DND-41 (cell line): ENCODE measurements around the gene MAP3K14.

ENCODE experiments used
- ATAC-seq: fragments of 200-7000 bp; cut with Tn5 transposase; 3 replicates; pipeline ENCODE4 v1.9.1; 2021; ENCODE audit warnings: low read depth; ENCODE audit not compliant: insufficient read depth
- DNase-seq: peaks from one replicate; pipeline ENCODE4 v3.0.0-alpha.2; 2020
- H2AFZ ChIP-seq: 2 replicates; pipeline ENCODE4 v1.6.0; 2012; ENCODE audit warnings: low read depth, low read length
- H3K27ac ChIP-seq: 2 replicates; pipeline ENCODE4 v1.5.1; 2012; ENCODE audit warnings: low read length, inconsistent platforms
- H3K27me3 ChIP-seq: fragments of 200-600 bp; sonication (generic); 2 replicates; pipeline ENCODE4 v1.6.0; 2012; ENCODE audit warnings: low read length, mild to moderate bottlenecking, inconsistent platforms; ENCODE audit not compliant: insufficient read depth, poor library complexity
- H3K36me3 ChIP-seq: 2 replicates; pipeline ENCODE4 v1.5.1; 2012; ENCODE audit warnings: low read length, inconsistent platforms; ENCODE audit not compliant: insufficient read depth
- H3K4me1 ChIP-seq: 2 replicates; pipeline ENCODE4 v1.5.1; 2012; ENCODE audit warnings: mild to moderate bottlenecking, low read length; ENCODE audit not compliant: insufficient read depth
- H3K4me2 ChIP-seq: 2 replicates; pipeline ENCODE4 v1.6.0; 2012; ENCODE audit warnings: mild to moderate bottlenecking, moderate library complexity, low read length, inconsistent platforms; ENCODE audit not compliant: insufficient read depth
- H3K4me3 ChIP-seq, 2 experiments: fragments of 200-600 bp in 1 of 2; shearing (Covaris generic) in 1 of 2; 2 replicates each; pipeline ENCODE4 v1.5.1; 2012 to 2016; ENCODE audit warnings: inconsistent platforms in 2 of 2, low read length in 2 of 2, mild to moderate bottlenecking in 2 of 2, low read depth in 1 of 2, moderate library complexity in 1 of 2
- H3K79me2 ChIP-seq: 2 replicates; pipeline ENCODE4 v1.6.0; 2012; ENCODE audit warnings: low read length, inconsistent platforms; ENCODE audit not compliant: insufficient read depth
- H3K9ac ChIP-seq: 2 replicates; pipeline ENCODE4 v1.6.0; 2012; ENCODE audit warnings: low read depth, mild to moderate bottlenecking, inconsistent platforms, low read length, moderate library complexity
- H3K9me3 ChIP-seq: 2 replicates; pipeline ENCODE4 v1.5.1; 2012; ENCODE audit warnings: low read length, moderate library complexity, mild to moderate bottlenecking, inconsistent platforms; ENCODE audit not compliant: insufficient read depth, severe bottlenecking
- H4K20me1 ChIP-seq: 2 replicates; pipeline ENCODE4 v1.6.0; 2012; ENCODE audit warnings: low read length; ENCODE audit not compliant: insufficient read depth
- EZH2 ChIP-seq: IDR thresholded peaks from 3 replicates; pipeline ENCODE4 v1.6.1; 2012; ENCODE audit warnings: borderline replicate concordance, low read depth, mild to moderate bottlenecking, moderate library complexity, low read length, inconsistent platforms; ENCODE audit not compliant: severe bottlenecking
- TF ChIP-seq, protein P1 (sequence below): IDR thresholded peaks from 2 replicates; pipeline ENCODE4 v1.5.1; 2012; ENCODE audit warnings: borderline replicate concordance, low read length, moderate library complexity, mild to moderate bottlenecking; ENCODE audit not compliant: poor library complexity, severe bottlenecking; ENCODE audit errors: extremely low read depth

MAP3K14 gene

DNA sequence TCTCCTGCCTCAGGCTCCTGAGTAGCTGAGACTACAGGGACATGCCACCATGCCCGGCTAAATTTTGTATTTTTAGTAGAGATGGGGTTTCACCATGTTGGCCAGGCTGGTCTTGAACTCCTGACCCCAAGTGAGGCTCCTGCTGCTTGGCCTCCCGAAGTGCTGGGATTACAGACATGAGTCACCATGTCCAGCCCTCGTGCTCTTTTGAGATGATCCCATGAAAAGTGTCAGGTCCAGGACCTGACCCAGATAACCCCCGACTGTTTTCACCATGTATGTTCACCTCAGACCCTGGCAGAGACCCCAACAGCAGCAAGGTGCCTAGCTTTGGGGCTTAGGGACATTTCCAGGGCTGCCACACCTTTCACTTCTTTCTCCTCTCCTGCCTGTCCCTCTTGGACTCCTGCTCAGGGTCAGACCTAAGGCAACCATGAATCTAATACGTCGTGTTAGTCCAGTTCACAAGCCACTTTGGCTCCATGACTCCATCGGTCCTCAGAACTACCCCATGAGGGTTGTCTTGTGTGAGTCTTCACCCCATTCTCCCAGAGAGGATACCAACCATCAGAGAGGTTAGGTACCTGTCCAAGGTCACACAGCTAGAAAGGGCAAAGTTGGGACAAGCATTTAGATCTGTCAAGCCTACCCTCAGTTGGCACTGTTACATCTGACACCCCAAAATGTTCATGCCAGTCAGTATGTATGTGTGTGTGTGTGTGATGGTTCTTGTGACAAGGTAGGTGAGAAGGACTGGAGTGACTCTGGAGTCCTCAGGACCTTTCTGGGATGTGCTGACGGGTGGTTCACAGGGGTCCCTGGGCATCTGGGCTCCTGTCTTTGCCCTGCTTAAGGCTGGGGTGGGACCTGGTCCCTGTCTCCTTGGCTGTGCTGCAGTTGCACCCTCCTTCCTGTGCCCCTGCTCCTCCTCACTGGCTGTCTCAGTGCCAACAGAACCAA is 23.1 kb upstream of the MAP3K14 start:
- H2AFZ ChIP-seq = no peak overlapping the region
- no peak for TF ChIP-seq EZH2
- TF ChIP-seq, protein P1, sequence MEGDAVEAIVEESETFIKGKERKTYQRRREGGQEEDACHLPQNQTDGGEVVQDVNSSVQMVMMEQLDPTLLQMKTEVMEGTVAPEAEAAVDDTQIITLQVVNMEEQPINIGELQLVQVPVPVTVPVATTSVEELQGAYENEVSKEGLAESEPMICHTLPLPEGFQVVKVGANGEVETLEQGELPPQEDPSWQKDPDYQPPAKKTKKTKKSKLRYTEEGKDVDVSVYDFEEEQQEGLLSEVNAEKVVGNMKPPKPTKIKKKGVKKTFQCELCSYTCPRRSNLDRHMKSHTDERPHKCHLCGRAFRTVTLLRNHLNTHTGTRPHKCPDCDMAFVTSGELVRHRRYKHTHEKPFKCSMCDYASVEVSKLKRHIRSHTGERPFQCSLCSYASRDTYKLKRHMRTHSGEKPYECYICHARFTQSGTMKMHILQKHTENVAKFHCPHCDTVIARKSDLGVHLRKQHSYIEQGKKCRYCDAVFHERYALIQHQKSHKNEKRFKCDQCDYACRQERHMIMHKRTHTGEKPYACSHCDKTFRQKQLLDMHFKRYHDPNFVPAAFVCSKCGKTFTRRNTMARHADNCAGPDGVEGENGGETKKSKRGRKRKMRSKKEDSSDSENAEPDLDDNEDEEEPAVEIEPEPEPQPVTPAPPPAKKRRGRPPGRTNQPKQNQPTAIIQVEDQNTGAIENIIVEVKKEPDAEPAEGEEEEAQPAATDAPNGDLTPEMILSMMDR = no peak
- DNase-seq = no peak
- H3K4me1 ChIP-seq = no peaks in the 10 kb centered on the region
- no peak overlapping the region for H3K9ac ChIP-seq
- no peaks in the 10 kb centered on the region for H3K9me3 ChIP-seq
- no peak overlapping the region for H3K4me2 ChIP-seq
- no peak overlapping the region for H3K27ac ChIP-seq
- no peaks in the 10 kb centered on the region for H4K20me1 ChIP-seq
- peaks cover 4% of the 10 kb centered on the region for H3K27me3 ChIP-seq
- no peak overlapping the region for H3K4me3 ChIP-seq
- no peak for ATAC-seq
- H3K79me2 ChIP-seq = no peaks in the 10 kb centered on the region
- H3K36me3 ChIP-seq = no peaks in the 10 kb centered on the region

DNA sequence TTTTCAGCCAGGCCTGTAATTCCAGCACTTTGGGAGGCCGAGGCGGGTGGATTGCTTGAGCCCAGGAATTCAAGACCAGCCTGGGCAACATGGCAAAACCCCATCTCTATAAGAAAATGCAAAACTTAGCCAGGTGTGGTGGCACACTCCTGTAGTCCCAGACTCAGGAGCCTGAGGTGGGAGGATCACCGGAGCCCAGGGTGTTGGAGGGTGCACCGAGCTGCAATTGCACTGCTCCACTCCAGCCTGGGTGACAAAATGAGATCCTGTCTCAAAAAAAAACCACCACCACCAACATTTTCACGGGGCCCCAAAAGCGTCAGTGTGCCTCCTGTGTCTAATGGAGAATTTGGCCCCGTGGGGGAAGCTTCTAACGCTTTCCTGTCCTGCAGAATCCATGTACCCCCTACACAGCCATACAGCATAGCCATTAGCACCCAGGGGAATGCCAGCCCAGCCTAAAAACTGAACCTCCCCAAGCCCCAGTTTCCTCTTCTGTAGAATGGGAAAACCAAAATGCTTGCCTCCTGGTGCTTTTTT is 22.2 kb upstream of the MAP3K14 start:
- H3K9me3 ChIP-seq = no peaks in the 10 kb centered on the region
- H3K4me2 ChIP-seq = no peak overlapping the region
- H3K9ac ChIP-seq = no peak overlapping the region
- no peak overlapping the region for H2AFZ ChIP-seq
- no peak overlapping the region for H3K4me3 ChIP-seq
- TF ChIP-seq EZH2 = no peak
- TF ChIP-seq, protein P1 = no peak
- no peak for DNase-seq
- H4K20me1 ChIP-seq = no peaks in the 10 kb centered on the region
- no peaks in the 10 kb centered on the region for H3K79me2 ChIP-seq
- H3K4me1 ChIP-seq = no peaks in the 10 kb centered on the region
- no peaks in the 10 kb centered on the region for H3K36me3 ChIP-seq
- H3K27me3 ChIP-seq = peaks cover 4% of the 10 kb centered on the region
- ATAC-seq = no peak
- no peak overlapping the region for H3K27ac ChIP-seq

DNA sequence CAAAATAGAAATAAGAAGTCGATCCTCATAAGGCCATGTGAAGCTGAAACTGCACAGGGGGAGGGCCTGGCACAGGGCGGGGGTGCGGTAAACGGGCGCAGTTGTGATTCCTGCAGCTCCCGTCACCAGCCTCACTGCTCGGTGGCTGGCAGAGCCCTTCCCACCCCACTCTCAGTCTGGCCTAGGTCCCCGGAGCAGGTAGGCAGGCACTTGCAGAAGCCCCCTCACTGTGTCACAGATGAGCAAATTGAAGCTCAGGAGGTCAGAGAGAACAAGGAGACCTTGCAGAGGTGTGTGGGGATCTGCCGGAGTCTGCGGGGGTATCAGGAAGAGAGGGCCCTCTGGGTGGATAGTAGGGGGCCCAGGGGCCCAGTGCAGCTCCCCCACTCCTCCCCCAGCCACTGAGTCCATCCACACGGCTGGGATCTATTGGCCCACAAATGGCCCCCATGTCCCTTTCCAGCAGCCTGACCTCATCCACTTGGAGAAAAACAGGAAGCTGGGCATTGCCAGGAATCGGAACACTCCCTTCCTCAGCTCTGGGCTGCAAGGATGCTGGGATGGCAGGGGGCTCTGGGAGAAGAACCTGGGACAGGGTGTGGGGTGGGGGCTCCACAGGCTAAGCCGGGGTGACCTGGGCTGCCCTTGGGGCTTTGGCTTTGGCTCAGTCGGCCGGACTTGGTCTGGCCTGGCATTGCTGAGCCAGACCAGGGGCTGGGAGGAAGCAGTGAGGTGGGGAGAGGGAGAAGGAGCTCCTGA is 21.4 kb upstream of the MAP3K14 start:
- Histone ChIP-seq H3K9ac (no peak overlapping the region), H4K20me1 (no peaks in the 10 kb centered on the region), H3K4me3 (no peak overlapping the region), H2AFZ (no peak overlapping the region), H3K4me2 (no peak overlapping the region), H3K9me3 (no peaks in the 10 kb centered on the region), H3K36me3 (no peaks in the 10 kb centered on the region), H3K4me1 (no peaks in the 10 kb centered on the region), H3K79me2 (no peaks in the 10 kb centered on the region), H3K27ac (no peak overlapping the region), H3K27me3 (peaks cover 4% of the 10 kb centered on the region)
- TF ChIP-seq, protein P1 = no peak
- TF ChIP-seq EZH2 = no peak
- DNase-seq (no peak), ATAC-seq (no peak)
